K562 (cell line): Measurements from ENCODE around the gene CELSR1. TPM values are rescaled to one million over a fixed set of nuclear protein-coding genes. Genes with fewer than 3 reads are reported as not detected.

Source experiments
- ATAC-seq: fragments of 200-7000 bp; cut with Tn5 transposase; 3 replicates; pipeline ENCODE4 v1.9.1; 2020; ENCODE audit warnings: moderate library complexity
- BruUV-seq: library from RNA; stranded (reverse); fragments of 400-500 nt; replicated peaks from 2 replicates; lab custom pipeline; 2021; lab: Mats Ljungman, UMichigan
- CTCF ChIA-PET: fragments of 300-600 bp; formaldehyde crosslinking; extraction: SDS; loops from one replicate; lab custom pipeline; 2021; ENCODE audit warnings: low intra/inter-chr PET ratio; lab: Yijun Ruan, JAX
- POLR2A ChIA-PET: fragments of 300-600, 350-650 bp; sonication (Branson Sonifier 250); formaldehyde crosslinking; extraction: SDS; loops from one replicate; lab custom pipeline; 2021; ENCODE audit warnings: antibody characterized with exemption, inconsistent platforms; lab: Yijun Ruan, JAX
- DNase-seq, 4 experiments: peaks; one replicate each; pipeline versions ENCODE4 v3.0.0 to v3.0.0-alpha.2; 2011 to 2018; ENCODE audit warnings: low spot score in 3 of 4, mixed read lengths in 3 of 4; ENCODE audit errors: extremely low read depth in 1 of 4
- FAIRE-seq: peaks from 2 replicates; lab custom pipeline; 2011; peaks lifted over from hg19 to GRCh38; lab: Jason Lieb, UNC
- H2AFZ ChIP-seq: 2 replicates; pipeline ENCODE4 v1.6.0; 2011; ENCODE audit warnings: low read depth, low read length, control low read depth, inconsistent platforms
- H3K27ac ChIP-seq: fragments of 200-600 bp; 3 replicates; pipeline ENCODE4 v1.8.0; 2011; ENCODE audit warnings: low read depth, mild to moderate bottlenecking, control low read depth, inconsistent platforms, low read length, moderate library complexity, mixed read lengths; ENCODE audit errors: extremely low read depth
- H3K27me3 ChIP-seq, 2 experiments: fragments of 300-600 bp in 1 of 2; 2 replicates in 1 of 2; 3 replicates in 1 of 2; pipeline versions ENCODE4 v1.6.0 to v1.8.0; 2011; ENCODE audit warnings: inconsistent platforms in 2 of 2, low read length in 2 of 2, mild to moderate bottlenecking in 1 of 2, mixed read lengths in 1 of 2, moderate library complexity in 1 of 2; ENCODE audit not compliant: control insufficient read depth in 2 of 2, insufficient read depth in 2 of 2
- H3K36me3 ChIP-seq: fragments of 300-600 bp; 3 replicates; pipeline ENCODE4 v1.8.0; 2011; ENCODE audit warnings: mild to moderate bottlenecking, low read length, inconsistent platforms; ENCODE audit not compliant: control insufficient read depth, insufficient read depth
- H3K4me1 ChIP-seq, 2 experiments: fragments of 200-600 bp in 1 of 2; replicated peaks in 1 of 2; 2 replicates in 1 of 2; 3 replicates in 1 of 2; pipeline versions ENCODE4 v1.5.1 to v1.8.0; 2011; ENCODE audit warnings: inconsistent platforms in 2 of 2, low read length in 2 of 2, mild to moderate bottlenecking in 1 of 2, mixed read lengths in 1 of 2, moderate library complexity in 1 of 2; ENCODE audit not compliant: control insufficient read depth in 2 of 2, insufficient read depth in 2 of 2
- H3K4me2 ChIP-seq: 2 replicates; pipeline ENCODE4 v1.6.1; 2011; ENCODE audit warnings: low read length, control low read depth, inconsistent platforms, mixed read lengths; ENCODE audit not compliant: insufficient read depth
- H3K4me3 ChIP-seq: fragments of 200-600 bp; sonication (generic), shearing (Covaris generic); 2 replicates; pipeline ENCODE4 v1.5.1; 2016; ENCODE audit warnings: control low read depth, inconsistent platforms
- H3K79me2 ChIP-seq: fragments of 200-600 bp; 3 replicates; pipeline ENCODE4 v1.8.0; 2011; ENCODE audit warnings: low read length, inconsistent platforms; ENCODE audit not compliant: control insufficient read depth, insufficient read depth
- H3K9ac ChIP-seq, 2 experiments: 2 replicates each; pipeline versions ENCODE4 v1.6.0 to v1.6.1; 2011; ENCODE audit warnings: low read depth in 2 of 2, low read length in 2 of 2, control low read depth in 1 of 2, inconsistent platforms in 1 of 2, mild to moderate bottlenecking in 1 of 2, mixed read lengths in 1 of 2; ENCODE audit not compliant: insufficient read depth in 1 of 2
- H3K9me1 ChIP-seq: one replicate; pipeline ENCODE4 v1.6.0; 2011; ENCODE audit warnings: inconsistent platforms, mild to moderate bottlenecking, low read length, moderate library complexity; ENCODE audit not compliant: control insufficient read depth, insufficient read depth
- H3K9me3 ChIP-seq: replicated peaks from 2 replicates; pipeline ENCODE4 v1.5.1; 2011; ENCODE audit warnings: low read depth, low read length, inconsistent platforms; ENCODE audit not compliant: control insufficient read depth, insufficient read depth
- H4K20me1 ChIP-seq: replicated peaks from 2 replicates; pipeline ENCODE4 v1.6.1; 2011; ENCODE audit warnings: low read length, inconsistent platforms, mixed read lengths; ENCODE audit not compliant: control insufficient read depth, insufficient read depth
- CHD1 ChIP-seq: fragments of 200-600 bp; sonication (generic); IDR thresholded peaks from one replicate; pipeline ENCODE4 v1.6.1; 2012; ENCODE audit warnings: mild to moderate bottlenecking, moderate library complexity, low read length, inconsistent platforms
- CREBBP ChIP-seq: IDR thresholded peaks from one replicate; pipeline ENCODE4 v1.6.1; 2012; ENCODE audit warnings: low read depth, mild to moderate bottlenecking, control low read depth, inconsistent platforms, low read length
- FOXP4 ChIP-seq: sonication (generic); formaldehyde crosslinking; IDR thresholded peaks from 2 replicates; pipeline ENCODE4 v1.8.0; 2022; ENCODE audit warnings: mild to moderate bottlenecking, missing genetic modification reagents, borderline replicate concordance
- WGBS: fragments of 100-300 bp; shearing (Covaris generic); methylation state at CpG from one replicate; pipeline ENCODE4 v1.1.6; 2016; ENCODE audit warnings: low coverage, mixed read lengths; ENCODE audit not compliant: insufficient coverage; ENCODE audit errors: missing lambda C conversion rate; 5-methylcytosine and 5-hydroxymethylcytosine counted together
- in situ Hi-C: fragments of 300-500 bp; cut with MboI; formaldehyde crosslinking; loops from 4 replicates; pipeline ENCODE4 v1.15.0; 2018; ENCODE audit warnings: inconsistent platforms, mixed read lengths
- intact Hi-C: fragments of 100-400 bp; cut with micrococcal nuclease; formaldehyde crosslinking; loops from 2 replicates; pipeline ENCODE4 v1.14.2; 2022
- polyA plus RNA-seq, 8 experiments: library from polyadenylated mRNA; depleted of rRNA in 4 of 8; stranded (reverse) in 5 of 8; unstranded in 3 of 8; fragments of >200 nt; fragmentation: Nextera tagmentation in 2 of 8; fragmentation: Illumina TruSeq in 1 of 8; extraction: Ambion mirVana in 2 of 8; extraction: Trizol in 1 of 8; gene quantifications; 2 replicates each; pipeline versions ENCODE4 v1.2.1 to v1.2.3, GENCODE V29; 2011 to 2014; ENCODE audit warnings: inconsistent platforms in 1 of 8, missing spikeins in 1 of 8
- total RNA-seq, 7 experiments: library from RNA; depleted of rRNA in 6 of 7; stranded (reverse); fragments of >200 nt in 6 of 7; fragmentation: Illumina TruSeq in 2 of 7; extraction: Trizol in 2 of 7; gene quantifications; 2 replicates each; pipeline versions ENCODE4 v1.2.1 to v1.2.3, GENCODE V29; 2011 to 2021; ENCODE audit warnings: low replicate concordance in 1 of 7

CELSR1 gene
- total and polyA plus RNA-seq, 9 of the 15 experiments (the other 6 are each of a cell fraction or from before 2014, with no cell fraction given): under 0.01 to 0.09 TPM; not detected in 7

DNA sequence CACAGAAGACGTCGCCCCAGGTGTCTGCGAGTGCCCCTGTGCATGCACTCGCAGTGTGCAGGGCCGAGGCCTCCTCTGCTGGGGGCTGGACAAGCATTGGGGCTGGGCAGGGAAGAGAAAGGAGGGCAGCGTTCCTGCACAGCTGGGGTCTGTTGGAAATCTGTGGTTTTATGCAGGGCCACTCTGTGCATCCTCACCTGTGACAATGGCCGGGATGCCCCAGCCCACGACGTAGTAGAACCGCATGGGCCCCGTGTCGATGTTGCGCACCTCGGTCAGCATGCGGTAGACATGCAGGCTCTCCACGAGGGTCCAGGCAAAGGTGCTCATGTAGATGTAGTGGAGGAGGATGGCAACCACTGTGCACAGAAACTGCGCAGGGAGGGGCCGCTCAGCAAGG is 164.7 kb downstream of the CELSR1 start (continued):
- TF ChIP-seq FOXP4 (CRISPR knock-in tag): no peak

DNA sequence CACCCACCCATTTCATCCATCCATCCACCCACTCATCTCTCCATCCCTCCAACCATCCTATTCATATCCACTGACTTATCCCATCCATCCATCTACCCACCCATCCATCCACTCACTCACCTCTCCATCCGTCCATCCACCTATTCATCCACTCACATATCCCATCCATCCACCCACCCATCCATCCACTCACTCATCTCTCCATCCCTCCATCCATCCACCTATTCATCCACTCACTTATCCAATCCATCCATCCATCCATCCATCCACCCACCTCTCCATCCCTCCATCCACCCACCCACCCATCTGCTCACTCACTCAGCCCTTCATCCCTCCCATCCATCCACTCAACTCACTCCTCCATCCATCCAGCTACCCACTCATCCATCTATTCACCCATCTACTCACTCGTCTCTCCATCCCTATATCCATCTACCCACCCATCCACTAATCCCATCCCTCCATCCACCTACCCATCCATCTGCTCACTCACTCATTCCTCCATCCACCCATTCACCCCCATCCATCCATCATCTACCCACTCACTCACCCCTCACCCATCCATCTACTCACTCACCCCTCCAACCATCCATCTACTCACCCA is 165.7 kb downstream of the CELSR1 start:
- FAIRE-seq: no peak
- intact Hi-C loops: no loop called here
- Histone ChIP-seq H4K20me1 (peaks cover 6% of the 10 kb centered on the region), H3K4me3 (no peak overlapping the region), H3K9ac (no peak overlapping the region), H3K4me1 (peaks cover 0 to 12% of the 10 kb centered on the region in 2 experiments; a peak in 2 of 5 replicates), H2AFZ (no peak overlapping the region), H3K36me3 (no peaks in the 10 kb centered on the region), H3K4me2 (no peak overlapping the region), H3K27me3 (peaks cover 0 to 28% of the 10 kb centered on the region in 2 experiments; a peak in 3 of 5 replicates), H3K9me1 (no peaks in the 10 kb centered on the region), H3K9me3 (no peaks in the 10 kb centered on the region), H3K79me2 (no peaks in the 10 kb centered on the region), H3K27ac (no peak overlapping the region)
- BruUV-seq: no TSS peak
- peak; percentile 35 for TF ChIP-seq CREBBP
- no peak for TF ChIP-seq CHD1
- DNase-seq: no peak
- ChIA-PET POLR2A (no interaction called here), CTCF (no interaction called here)
- in situ Hi-C loops: no loop called here
- no peak for ATAC-seq
- WGBS: 0% methylated on average over 2 of the region's 2 CpGs
